ENCODE data around the gene MAP7D3.
"Not testable (repeated sequence)": the region's sequence is repeated elsewhere in the genome, so short reads cannot be mapped to it uniquely, and the experiment has no call there.

Gene MAP7D3

GRCh38 chrX:136250191-136251040 lies 784 bp downstream of the MAP7D3 start:
- peak; percentile 34 for DNase-seq (ENCODE audit: low spot score)

GRCh38 chrX:136246201-136246600 lies 5.0 kb downstream of the MAP7D3 start:
- DNase-seq (ENCODE audit: low spot score): no peak

- DNase-seq (ENCODE audit: low spot score): not testable (repeated sequence)
Observed at GRCh38 chrX:136237849-136238248, 13.4 kb downstream of the MAP7D3 start.

- no peak for DNase-seq (ENCODE audit: low spot score)
Observed at GRCh38 chrX:136237074-136237473, 14.1 kb downstream of the MAP7D3 start.

GRCh38 chrX:136228839-136229207 lies 22.4 kb downstream of the MAP7D3 start:
- no peak for DNase-seq (ENCODE audit: low spot score)

- no peak for DNase-seq (ENCODE audit: low spot score)
Observed at GRCh38 chrX:136227948-136228838, 23.0 kb downstream of the MAP7D3 start.

- no peak for DNase-seq (ENCODE audit: low spot score)
Observed at GRCh38 chrX:136227074-136227473, 24.1 kb downstream of the MAP7D3 start.

- no peak for DNase-seq (ENCODE audit: low spot score)
Observed at GRCh38 chrX:136221851-136222513, 29.2 kb downstream of the MAP7D3 start.

- DNase-seq (ENCODE audit: low spot score): no peak
Observed at GRCh38 chrX:136220951-136221350, 30.2 kb downstream of the MAP7D3 start.

- no peak for DNase-seq (ENCODE audit: low spot score)
Observed at GRCh38 chrX:136220540-136220939, 30.7 kb downstream of the MAP7D3 start.

- no peak for DNase-seq (ENCODE audit: low spot score)
Observed at GRCh38 chrX:136219893-136220292, 31.3 kb downstream of the MAP7D3 start.

GRCh38 chrX:136215559-136215958 lies 35.6 kb downstream of the MAP7D3 start:
- DNase-seq (ENCODE audit: low spot score): no peak

GRCh38 chrX:136214551-136214950 lies 36.6 kb downstream of the MAP7D3 start:
- no peak for DNase-seq (ENCODE audit: low spot score)

- no peak for DNase-seq (ENCODE audit: low spot score)
Observed at GRCh38 chrX:136212557-136213111, 38.6 kb downstream of the MAP7D3 start.

GRCh38 chrX:136211766-136212556 lies 39.2 kb downstream of the MAP7D3 start:
- no peak for DNase-seq (ENCODE audit: low spot score)

- no peak for DNase-seq (ENCODE audit: low spot score)
Observed at GRCh38 chrX:136210806-136211205, 40.4 kb downstream of the MAP7D3 start.

- DNase-seq (ENCODE audit: low spot score): no peak
Observed at GRCh38 chrX:136210243-136210642, 41.0 kb downstream of the MAP7D3 start.

GRCh38 chrX:136209751-136210150 lies 41.4 kb downstream of the MAP7D3 start:
- DNase-seq (ENCODE audit: low spot score): no peak

- DNase-seq (ENCODE audit: low spot score): peak; percentile 41
Observed at GRCh38 chrX:136209016-136209738, 42.0 kb downstream of the MAP7D3 start.

GRCh38 chrX:136207546-136207945 lies 43.7 kb downstream of the MAP7D3 start:
- no peak for DNase-seq (ENCODE audit: low spot score)

GRCh38 chrX:136206916-136207315 lies 44.3 kb downstream of the MAP7D3 start:
- DNase-seq (ENCODE audit: low spot score): no peak

All from iPS-NIHi11 (cell line).